HepG2 (cell line): ENCODE data around the gene CIAPIN1. TPM values are rescaled to one million over a fixed set of nuclear protein-coding genes. Genes with fewer than 3 reads are reported as not detected.

Experiments
- HDAC6 ChIP-seq: fragments of 200-600 bp; sonication (generic); IDR thresholded peaks from 2 replicates; pipeline ENCODE4 v1.7.0; 2017; ENCODE audit warnings: mild to moderate bottlenecking, antibody characterized with exemption, low read length, low read depth
- HMGXB3 ChIP-seq: sonication (generic); formaldehyde crosslinking; IDR thresholded peaks from 2 replicates; pipeline ENCODE4 v1.4.0; 2020; ENCODE audit warnings: missing genetic modification reagents, borderline replicate concordance
- HNRNPUL1 ChIP-seq: fragments of 200-400 bp; formaldehyde crosslinking; IDR thresholded peaks from 2 replicates; pipeline ENCODE4 v1.6.1; 2017; ENCODE audit warnings: low read depth, mild to moderate bottlenecking, low read length, moderate library complexity
- NFYC ChIP-seq: IDR thresholded peaks from 2 replicates; pipeline ENCODE4 v1.6.1; 2016; ENCODE audit warnings: missing genetic modification reagents, missing compliant biosample characterization
- SOX5 ChIP-seq: IDR thresholded peaks from 2 replicates; pipeline ENCODE4 v1.6.1; 2016; ENCODE audit warnings: borderline replicate concordance
- TBP ChIP-seq: sonication (generic); formaldehyde crosslinking; IDR thresholded peaks from 2 replicates; pipeline ENCODE4 v1.5.0; 2020; ENCODE audit warnings: missing genetic modification reagents
- TCF12 ChIP-seq, 2 experiments: fragments of 450-650 bp in 1 of 2; sonication (generic) in 1 of 2; formaldehyde crosslinking in 1 of 2; IDR thresholded peaks; 2 replicates each; pipeline versions ENCODE4 v1.6.1 to v1.8.0; 2017 to 2022; ENCODE audit warnings: antibody characterized with exemption in 1 of 2, mild to moderate bottlenecking in 1 of 2, missing genetic modification reagents in 1 of 2, moderate library complexity in 1 of 2
- TCF7 ChIP-seq: sonication (generic); IDR thresholded peaks from 2 replicates; pipeline ENCODE4 v1.6.1; 2016; ENCODE audit warnings: antibody characterized with exemption, low read depth
- USF2 ChIP-seq, 2 experiments: sonication (generic) in 1 of 2; formaldehyde crosslinking in 1 of 2; IDR thresholded peaks; 2 replicates each; pipeline versions ENCODE4 v1.5.1 to v1.6.1; 2011 to 2020; ENCODE audit warnings: borderline replicate concordance in 1 of 2, low read depth in 1 of 2, low read length in 1 of 2, mild to moderate bottlenecking in 1 of 2, missing genetic modification reagents in 1 of 2, moderate library complexity in 1 of 2
- ZNF550 ChIP-seq: sonication (generic); formaldehyde crosslinking; IDR thresholded peaks from 2 replicates; pipeline ENCODE4 v1.4.0; 2020; ENCODE audit warnings: mild to moderate bottlenecking, missing genetic modification reagents, borderline replicate concordance
- ZNF639 ChIP-seq: conservative IDR thresholded peaks from 2 replicates; pipeline ENCODE4 v1.6.1; 2018; ENCODE audit warnings: missing genetic modification reagents
- ZNF781 ChIP-seq: sonication (generic); formaldehyde crosslinking; IDR thresholded peaks from 2 replicates; pipeline ENCODE4 v1.5.1; 2020; ENCODE audit warnings: borderline replicate concordance, mild to moderate bottlenecking, missing genetic modification reagents; ENCODE audit errors: not compliant biosample characterization
- polyA plus RNA-seq, 8 experiments: library from polyadenylated mRNA; depleted of rRNA in 3 of 8; stranded (reverse) in 7 of 8; unstranded in 1 of 8; fragments of >200 nt; fragmentation: Illumina TruSeq in 4 of 8; extraction: Trizol in 4 of 8; gene quantifications; 2 replicates each; pipeline versions ENCODE4 v1.2.1 to v1.2.3, GENCODE V29; 2011 to 2016; ENCODE audit warnings: low read depth in 4 of 8, missing spikeins in 1 of 8, mixed read lengths in 1 of 8; ENCODE audit not compliant: insufficient read depth in 1 of 8
- total RNA-seq, 5 experiments: library from RNA; depleted of rRNA; stranded (reverse); fragments of >200 nt; fragmentation: Illumina TruSeq; extraction: Trizol; gene quantifications; 2 replicates each; pipeline ENCODE4 v1.2.3, GENCODE V29; 2016; ENCODE audit warnings: low read depth in 1 of 5
- TF ChIP-seq, protein P1 (sequence below): IDR thresholded peaks from 2 replicates; pipeline ENCODE4 v1.6.1; 2016; ENCODE audit warnings: low read depth
- TF ChIP-seq, protein P2 (sequence below): sonication (generic); formaldehyde crosslinking; IDR thresholded peaks from 2 replicates; pipeline ENCODE4 v1.5.0; 2020; ENCODE audit warnings: missing genetic modification reagents
- TF ChIP-seq, protein P3 (sequence below): sonication (generic); formaldehyde crosslinking; IDR thresholded peaks from 2 replicates; pipeline ENCODE4 v1.5.0; 2020; ENCODE audit warnings: mild to moderate bottlenecking, missing genetic modification reagents

The CIAPIN1 gene
- total and polyA plus RNA-seq, 2 of the 13 experiments (the other 11 are each of a cell fraction or from before 2014, with no cell fraction given), result 69.3 to 89.7 TPM

GRCh38 chr16:57447186-57447962 is at the start of gene CIAPIN1, which contains the start of gene COQ9 (continued):
- TF ChIP-seq, protein P1, sequence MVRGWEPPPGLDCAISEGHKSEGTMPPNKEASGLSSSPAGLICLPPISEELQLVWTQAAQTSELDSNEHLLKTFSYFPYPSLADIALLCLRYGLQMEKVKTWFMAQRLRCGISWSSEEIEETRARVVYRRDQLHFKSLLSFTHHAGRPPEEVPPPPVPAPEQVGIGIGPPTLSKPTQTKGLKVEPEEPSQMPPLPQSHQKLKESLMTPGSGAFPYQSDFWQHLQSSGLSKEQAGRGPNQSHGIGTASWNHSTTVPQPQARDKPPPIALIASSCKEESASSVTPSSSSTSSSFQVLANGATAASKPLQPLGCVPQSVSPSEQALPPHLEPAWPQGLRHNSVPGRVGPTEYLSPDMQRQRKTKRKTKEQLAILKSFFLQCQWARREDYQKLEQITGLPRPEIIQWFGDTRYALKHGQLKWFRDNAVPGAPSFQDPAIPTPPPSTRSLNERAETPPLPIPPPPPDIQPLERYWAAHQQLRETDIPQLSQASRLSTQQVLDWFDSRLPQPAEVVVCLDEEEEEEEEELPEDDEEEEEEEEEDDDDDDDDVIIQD (CRISPR knock-in tag), result peak; percentile 9; the same call in 1 of the 2 replicates
- TF ChIP-seq HMGXB3 (CRISPR knock-in tag) (peak; percentile 93), HNRNPUL1 (no peak), ZNF550 (no peak), NFYC (CRISPR knock-in tag) (peak; percentile 51; the same call in 1 of the 2 replicates), TCF12 (IDR thresholded peaks at IDR 0.05) (no peak), TCF12 (CRISPR knock-in tag; IDR thresholded peaks at IDR 0.05) (peak; percentile 84), TCF7 (no peak), USF2 (IDR thresholded peaks at IDR 0.05; ENCODE audit: low read depth, low read length) (no peak), USF2 (CRISPR knock-in tag; IDR thresholded peaks at IDR 0.05; ENCODE audit: borderline replicate concordance) (no peak), ZNF639 (peak; percentile 94), TBP (CRISPR knock-in tag) (no peak), ZNF781 (CRISPR knock-in tag) (peak; percentile 30), SOX5 (CRISPR knock-in tag) (peak; percentile 57; the same call in 1 of the 2 replicates), HDAC6 (no peak)
- TF ChIP-seq, protein P2, sequence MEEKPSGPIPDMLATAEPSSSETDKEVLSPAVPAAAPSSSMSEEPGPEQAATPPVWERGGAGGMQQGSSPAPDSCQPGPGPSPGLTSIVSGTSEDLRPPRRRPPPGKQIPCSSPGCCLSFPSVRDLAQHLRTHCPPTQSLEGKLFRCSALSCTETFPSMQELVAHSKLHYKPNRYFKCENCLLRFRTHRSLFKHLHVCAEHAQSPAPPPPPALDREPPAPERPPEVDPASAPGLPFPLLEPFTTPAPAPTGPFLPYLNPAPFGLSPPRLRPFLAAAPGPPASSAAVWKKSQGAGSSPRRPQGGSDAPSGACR (CRISPR knock-in tag), result no peak
- TF ChIP-seq, protein P3, sequence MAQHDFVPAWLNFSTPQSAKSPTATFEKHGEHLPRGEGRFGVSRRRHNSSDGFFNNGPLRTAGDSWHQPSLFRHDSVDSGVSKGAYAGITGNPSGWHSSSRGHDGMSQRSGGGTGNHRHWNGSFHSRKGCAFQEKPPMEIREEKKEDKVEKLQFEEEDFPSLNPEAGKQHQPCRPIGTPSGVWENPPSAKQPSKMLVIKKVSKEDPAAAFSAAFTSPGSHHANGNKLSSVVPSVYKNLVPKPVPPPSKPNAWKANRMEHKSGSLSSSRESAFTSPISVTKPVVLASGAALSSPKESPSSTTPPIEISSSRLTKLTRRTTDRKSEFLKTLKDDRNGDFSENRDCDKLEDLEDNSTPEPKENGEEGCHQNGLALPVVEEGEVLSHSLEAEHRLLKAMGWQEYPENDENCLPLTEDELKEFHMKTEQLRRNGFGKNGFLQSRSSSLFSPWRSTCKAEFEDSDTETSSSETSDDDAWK (CRISPR knock-in tag), result no peak
